ENCODE data around the gene EDC3.

DNA sequence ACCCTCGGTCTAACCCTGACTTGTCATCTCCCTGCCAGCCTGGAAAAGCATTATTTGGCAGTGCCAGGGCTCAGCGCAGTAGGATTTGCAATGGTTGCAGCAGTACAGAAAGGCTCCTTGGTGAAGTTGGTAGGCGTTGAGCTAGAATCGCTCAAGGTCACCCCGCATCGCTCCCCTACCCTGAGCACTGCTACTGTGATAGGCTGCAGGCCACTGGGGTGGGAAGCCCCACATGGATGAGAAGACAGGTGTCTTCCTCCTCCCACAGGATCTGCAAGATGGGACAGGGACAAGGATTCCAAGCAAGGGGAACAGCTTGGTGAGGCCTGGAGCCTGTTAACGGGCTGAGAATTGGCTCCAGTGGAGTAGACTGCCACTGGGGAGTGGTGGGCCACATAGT is 69.5 kb downstream of the EDC3 start:
- no peak for TF ChIP-seq CTCF (IDR thresholded peaks at IDR 0.05; ENCODE audit: low read depth, low read length)
- no peak for TF ChIP-seq EZH2phosphoT487 (IDR thresholded peaks at IDR 0.05; ENCODE audit: low read depth)

Data from OCI-LY3 (cell line).